ENCODE measurements around the gene NFIB. TPM values are rescaled to one million over a fixed set of nuclear protein-coding genes. Genes with fewer than 3 reads are reported as not detected.

The NFIB gene
- total RNA-seq, 1 experiment from 2014 or later, result 35.1 TPM

DNA sequence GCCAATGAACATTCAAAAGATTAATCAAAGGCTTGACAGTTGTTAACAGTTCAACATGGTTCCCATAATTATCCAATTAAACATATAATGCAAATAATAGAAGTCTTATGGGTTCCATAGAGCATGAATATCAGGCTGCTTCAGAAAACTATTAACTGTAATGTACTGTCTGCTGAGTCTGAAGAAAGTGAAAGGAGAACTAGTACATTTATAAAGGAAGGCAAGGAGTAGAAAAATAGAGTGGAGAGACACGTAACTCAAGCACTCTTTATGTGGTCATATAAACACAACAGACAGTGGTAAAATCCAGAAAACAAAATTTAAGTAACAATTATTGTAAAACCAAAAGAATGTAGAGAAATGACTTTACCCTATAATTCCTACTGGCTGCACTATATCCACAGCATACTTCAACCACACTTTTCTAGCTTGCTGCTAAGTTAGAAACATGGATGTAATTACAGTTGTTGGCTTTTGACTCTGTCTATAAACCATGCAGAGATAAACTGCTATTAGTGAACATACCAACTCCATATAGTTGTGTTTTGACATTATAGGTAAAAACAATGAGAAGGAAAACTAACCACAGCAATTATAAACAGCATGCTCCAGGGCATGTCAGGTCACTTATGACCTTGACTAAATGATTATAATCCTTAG is 32.7 kb downstream of the NFIB start:
- Histone ChIP-seq H4K20me1 (ENCODE audit: insufficient read depth) (no peaks in the 10 kb centered on the region), H3F3A (ENCODE audit: insufficient read depth, low read depth) (no peaks in the 10 kb centered on the region), H3K4me3 (no peak overlapping the region), H3K9me2 (ENCODE audit: insufficient read depth) (no peaks in the 10 kb centered on the region), H3K79me2 (ENCODE audit: low read depth) (0 out of 2 replicates have a peak, but pooled peaks cover 16% of the 10 kb centered on the region), H3K4me1 (replicated peaks; ENCODE audit: insufficient read depth) (no peaks in the 10 kb centered on the region), H3K36me3 (ENCODE audit: low read depth) (no peaks in the 10 kb centered on the region), H3K9me3 (ENCODE audit: insufficient read depth, low read depth) (no peaks in the 10 kb centered on the region), H3K27me3 (ENCODE audit: insufficient read depth, low read depth) (no peaks in the 10 kb centered on the region), H3K27ac (no peak overlapping the region), H3K4me2 (no peak overlapping the region), H2AFZ (no peak overlapping the region)
- BruUV-seq (replicated peaks), result no TSS peak
- intact Hi-C loops (cut with micrococcal nuclease; ENCODE audit: unreplicated experiment), result no loop called here
- ChIA-PET POLR2A (ENCODE audit: unreplicated experiment) (no interaction called here), CTCF (no interaction called here)
- no peak for DNase-seq
- no peak for TF ChIP-seq EZH2 (IDR thresholded peaks at IDR 0.05; ENCODE audit: low read depth)
- TF ChIP-seq, protein P1, sequence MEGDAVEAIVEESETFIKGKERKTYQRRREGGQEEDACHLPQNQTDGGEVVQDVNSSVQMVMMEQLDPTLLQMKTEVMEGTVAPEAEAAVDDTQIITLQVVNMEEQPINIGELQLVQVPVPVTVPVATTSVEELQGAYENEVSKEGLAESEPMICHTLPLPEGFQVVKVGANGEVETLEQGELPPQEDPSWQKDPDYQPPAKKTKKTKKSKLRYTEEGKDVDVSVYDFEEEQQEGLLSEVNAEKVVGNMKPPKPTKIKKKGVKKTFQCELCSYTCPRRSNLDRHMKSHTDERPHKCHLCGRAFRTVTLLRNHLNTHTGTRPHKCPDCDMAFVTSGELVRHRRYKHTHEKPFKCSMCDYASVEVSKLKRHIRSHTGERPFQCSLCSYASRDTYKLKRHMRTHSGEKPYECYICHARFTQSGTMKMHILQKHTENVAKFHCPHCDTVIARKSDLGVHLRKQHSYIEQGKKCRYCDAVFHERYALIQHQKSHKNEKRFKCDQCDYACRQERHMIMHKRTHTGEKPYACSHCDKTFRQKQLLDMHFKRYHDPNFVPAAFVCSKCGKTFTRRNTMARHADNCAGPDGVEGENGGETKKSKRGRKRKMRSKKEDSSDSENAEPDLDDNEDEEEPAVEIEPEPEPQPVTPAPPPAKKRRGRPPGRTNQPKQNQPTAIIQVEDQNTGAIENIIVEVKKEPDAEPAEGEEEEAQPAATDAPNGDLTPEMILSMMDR (conservative IDR thresholded peaks at IDR 0.05), result no peak

DNA sequence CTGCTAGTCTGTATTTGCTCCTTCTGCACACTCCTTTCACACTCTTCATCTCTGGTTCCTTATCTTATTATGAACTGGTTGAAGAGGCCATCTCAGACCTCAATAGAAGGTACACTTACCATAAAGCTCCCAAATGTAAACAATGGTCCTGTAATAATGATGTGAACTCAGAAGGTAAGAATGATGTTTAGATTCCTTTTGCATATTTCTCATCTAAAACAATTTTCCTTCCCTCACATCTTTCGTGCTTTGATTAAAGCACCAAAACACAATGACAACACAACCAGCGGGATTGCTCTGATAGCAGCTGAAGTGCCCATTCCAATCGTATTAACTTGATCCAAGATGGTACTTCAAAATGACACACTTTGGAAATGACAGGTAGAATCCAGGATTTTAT is 34.3 kb downstream of the NFIB start:
- Histone ChIP-seq H4K20me1 (ENCODE audit: insufficient read depth) (no peaks in the 10 kb centered on the region), H3F3A (ENCODE audit: insufficient read depth, low read depth) (no peaks in the 10 kb centered on the region), H3K36me3 (ENCODE audit: low read depth) (no peaks in the 10 kb centered on the region), H3K4me2 (no peak overlapping the region), H3K9me3 (ENCODE audit: insufficient read depth, low read depth) (no peaks in the 10 kb centered on the region), H3K79me2 (ENCODE audit: low read depth) (0 out of 2 replicates have a peak, but pooled peaks cover 12% of the 10 kb centered on the region), H3K4me1 (replicated peaks; ENCODE audit: insufficient read depth) (no peaks in the 10 kb centered on the region), H3K27ac (no peak overlapping the region), H3K4me3 (no peak overlapping the region), H3K9me2 (ENCODE audit: insufficient read depth) (no peaks in the 10 kb centered on the region), H2AFZ (no peak overlapping the region), H3K27me3 (ENCODE audit: insufficient read depth, low read depth) (no peaks in the 10 kb centered on the region)
- ChIA-PET CTCF (no interaction called here), POLR2A (ENCODE audit: unreplicated experiment) (no interaction called here)
- TF ChIP-seq, protein P1 (conservative IDR thresholded peaks at IDR 0.05), result no peak
- no peak for TF ChIP-seq EZH2 (IDR thresholded peaks at IDR 0.05; ENCODE audit: low read depth)
- intact Hi-C loops (cut with micrococcal nuclease; ENCODE audit: unreplicated experiment), result no loop called here
- BruUV-seq (replicated peaks), result no TSS peak
- DNase-seq, result no peak

DNA sequence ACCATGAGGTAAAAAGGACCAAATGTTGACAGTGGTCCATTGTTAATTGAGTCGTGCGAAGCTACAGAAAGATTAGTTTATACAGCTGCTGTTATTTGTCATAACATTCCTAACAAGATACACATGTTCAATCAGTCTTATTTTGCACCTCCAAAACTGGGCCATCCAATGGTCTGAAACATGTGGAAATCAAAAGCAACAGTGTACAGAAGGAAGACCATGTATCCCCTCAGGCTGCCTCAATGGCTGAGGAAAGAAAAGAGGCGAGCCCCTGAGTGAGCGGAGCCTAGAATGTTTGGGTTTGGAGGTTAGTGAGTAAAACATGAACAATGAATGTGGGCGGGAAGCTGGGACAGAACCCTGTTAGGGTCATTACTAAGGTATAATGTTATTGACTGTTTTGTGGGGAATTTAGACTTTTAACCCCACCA is 35.6 kb downstream of the NFIB start:
- no TSS peak for BruUV-seq (replicated peaks)
- Histone ChIP-seq H4K20me1 (ENCODE audit: insufficient read depth) (no peaks in the 10 kb centered on the region), H3K27ac (no peak overlapping the region), H3K9me3 (ENCODE audit: insufficient read depth, low read depth) (no peaks in the 10 kb centered on the region), H3K4me1 (replicated peaks; ENCODE audit: insufficient read depth) (no peaks in the 10 kb centered on the region), H3K9me2 (ENCODE audit: insufficient read depth) (no peaks in the 10 kb centered on the region), H3K4me3 (no peak overlapping the region), H3K27me3 (ENCODE audit: insufficient read depth, low read depth) (no peaks in the 10 kb centered on the region), H3F3A (ENCODE audit: insufficient read depth, low read depth) (no peaks in the 10 kb centered on the region), H3K4me2 (no peak overlapping the region), H3K36me3 (ENCODE audit: low read depth) (no peaks in the 10 kb centered on the region), H2AFZ (no peak overlapping the region), H3K79me2 (ENCODE audit: low read depth) (0 out of 2 replicates have a peak, but pooled peaks cover 12% of the 10 kb centered on the region)
- intact Hi-C loops (cut with micrococcal nuclease; ENCODE audit: unreplicated experiment), result no loop called here
- DNase-seq, result no peak
- POLR2A ChIA-PET (ENCODE audit: unreplicated experiment), result interaction anchor here (0.9 kb wide), 1 partner anchor 49 kb away, joined by 3 read pairs; no protein-coding TSS in a partner anchor
- CTCF ChIA-PET, result no interaction called here
- TF ChIP-seq EZH2 (IDR thresholded peaks at IDR 0.05; ENCODE audit: low read depth), result no peak
- TF ChIP-seq, protein P1 (conservative IDR thresholded peaks at IDR 0.05), result no peak

Data from PC-9 (cell line).